Measurements from ENCODE around the gene P2RX3.

DNA sequence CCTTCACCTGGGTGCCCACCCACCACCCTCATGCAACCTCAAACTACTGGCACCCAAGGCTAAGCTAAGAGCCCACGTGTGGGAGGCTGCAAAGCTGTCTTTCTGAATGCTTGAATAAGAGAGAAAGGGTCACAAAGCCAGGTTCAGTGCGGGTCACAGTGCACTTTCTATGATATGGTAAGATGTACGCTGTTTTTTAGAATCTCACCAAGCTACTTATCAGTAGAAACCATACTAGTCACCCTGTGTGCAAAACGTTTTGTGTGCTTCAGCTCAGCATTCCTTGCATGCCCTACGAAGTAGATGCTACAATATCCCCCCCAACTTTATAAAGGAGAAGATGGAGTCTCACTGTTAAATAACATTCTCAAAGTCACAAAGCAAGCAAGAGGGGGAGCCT lies 14.9 kb downstream of the P2RX3 start:
- no peak for TF ChIP-seq CTCF (IDR thresholded peaks at IDR 0.05 in 8 of 11, conservative IDR thresholded peaks at IDR 0.05 in 3 of 11)
- no peak for TF ChIP-seq POLR2A (IDR thresholded peaks at IDR 0.05)
- no peak for TF ChIP-seq POLR2AphosphoS5 (IDR thresholded peaks at IDR 0.05)

Measured in spleen (tissue), 7 donors.